H1 (cell line): ENCODE data around the gene CGB2.
"Not testable (repeated sequence)": the region's sequence is repeated elsewhere in the genome, so short reads cannot be mapped to it uniquely, and the experiment has no call there.

Source experiments
- CREB1 ChIP-seq: IDR thresholded peaks from 2 replicates; pipeline ENCODE4 v1.6.1; 2012; ENCODE audit warnings: inconsistent platforms
- EP300 ChIP-seq, 2 experiments: IDR thresholded peaks; 1 replicate in 1 of 2; 2 replicates in 1 of 2; pipeline ENCODE4 v1.6.1; 2011 to 2012; ENCODE audit warnings: low read depth in 2 of 2, low read length in 2 of 2, mild to moderate bottlenecking in 2 of 2, borderline replicate concordance in 1 of 2, inconsistent platforms in 1 of 2, moderate library complexity in 1 of 2
- NANOG ChIP-seq: IDR thresholded peaks from 2 replicates; pipeline ENCODE4 v1.6.1; 2011; ENCODE audit warnings: low read length, low read depth, mild to moderate bottlenecking, inconsistent platforms; ENCODE audit not compliant: insufficient read depth, poor library complexity, severe bottlenecking
- POLR2A ChIP-seq, 2 experiments: IDR thresholded peaks; 1 replicate in 1 of 2; 2 replicates in 1 of 2; pipeline ENCODE4 v1.6.1; 2011; ENCODE audit warnings: low read depth in 2 of 2, low read length in 2 of 2, mild to moderate bottlenecking in 2 of 2; ENCODE audit errors: control extremely low read depth in 1 of 2
- SIN3A ChIP-seq, 2 experiments: IDR thresholded peaks in 1 of 2; conservative IDR thresholded peaks in 1 of 2; 2 replicates each; pipeline ENCODE4 v1.6.1; 2011 to 2012; ENCODE audit warnings: low read length in 2 of 2, improper control_type of control experiment in 1 of 2, low read depth in 1 of 2, mild to moderate bottlenecking in 1 of 2
- TAF1 ChIP-seq: IDR thresholded peaks from 2 replicates; pipeline ENCODE4 v1.6.1; 2011; ENCODE audit warnings: mild to moderate bottlenecking, low read depth, low read length
- YY1 ChIP-seq: IDR thresholded peaks from 2 replicates; pipeline ENCODE4 v1.6.1; 2011; ENCODE audit warnings: low read depth, mild to moderate bottlenecking, low read length
- TF ChIP-seq, protein P1 (sequence below): IDR thresholded peaks from 2 replicates; pipeline ENCODE4 v1.6.1; 2011; ENCODE audit warnings: low read length, improper control_type of control experiment
- TF ChIP-seq, protein P2 (sequence below), 3 experiments: IDR thresholded peaks; 1 replicate in 2 of 3; 2 replicates in 1 of 3; pipeline versions ENCODE4 v1.5.1 to v1.6.1; 2011; ENCODE audit warnings: low read length in 3 of 3, mild to moderate bottlenecking in 3 of 3, inconsistent platforms in 2 of 3, low read depth in 1 of 3, moderate library complexity in 1 of 3; ENCODE audit not compliant: insufficient read depth in 1 of 3; ENCODE audit errors: control extremely low read depth in 1 of 3
- TF ChIP-seq, protein P3 (sequence below): IDR thresholded peaks from 2 replicates; pipeline ENCODE4 v1.6.1; 2012; ENCODE audit warnings: inconsistent platforms
- TF ChIP-seq, protein P4 (sequence below): IDR thresholded peaks from 2 replicates; pipeline ENCODE4 v1.6.1; 2011; ENCODE audit warnings: low read depth, mild to moderate bottlenecking, low read length; ENCODE audit not compliant: insufficient read depth

DNA sequence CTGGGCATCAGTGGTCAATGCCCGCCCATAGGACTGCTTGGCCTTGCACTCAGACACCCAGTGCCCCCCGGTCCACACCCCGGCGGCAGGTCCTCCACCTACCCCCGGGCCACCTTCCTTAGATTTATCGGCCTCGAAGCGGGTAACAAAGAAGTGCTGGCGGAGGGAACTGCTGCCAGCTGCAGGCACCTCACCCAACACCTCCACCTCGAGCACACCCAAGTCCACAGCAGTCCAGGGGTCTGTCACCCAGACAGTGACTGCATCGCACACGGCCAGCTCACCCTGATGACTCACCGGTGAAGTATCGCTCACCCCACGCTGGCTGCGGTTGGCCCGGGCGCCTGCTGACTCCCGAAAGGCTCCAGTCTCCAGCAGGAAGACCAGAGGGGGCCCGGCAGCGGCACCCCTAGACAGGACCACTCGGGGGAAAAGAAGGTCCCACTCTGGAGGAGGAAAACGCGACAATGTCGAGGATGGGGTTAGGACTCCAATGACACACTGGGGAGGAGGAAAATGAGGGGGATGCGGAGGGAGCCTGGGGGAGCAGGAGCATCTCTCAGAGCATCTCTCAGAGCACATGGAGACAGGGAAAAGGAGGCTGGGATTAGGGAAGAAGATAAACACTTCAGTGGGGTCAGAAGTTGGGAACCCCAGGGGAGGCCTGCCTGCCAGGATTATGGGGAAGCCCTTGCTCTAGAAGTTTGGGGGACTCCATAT is 7.0 kb downstream of the CGB2 start:
- TF ChIP-seq YY1; CREB1; TAF1; NANOG; EP300 (IDR thresholded peaks at IDR 0.05; ENCODE audit: borderline replicate concordance in 1 of 2, low read depth in 2 of 2, low read length in 2 of 2); POLR2A (IDR thresholded peaks at IDR 0.05; ENCODE audit: control extremely low read depth in 1 of 2, low read depth in 2 of 2, low read length in 2 of 2); SIN3A (conservative IDR thresholded peaks at IDR 0.05 in 1 of 2, IDR thresholded peaks at IDR 0.05 in 1 of 2; ENCODE audit: low read depth in 1 of 2, low read length in 2 of 2): not testable (repeated sequence)
- TF ChIP-seq, protein P1, sequence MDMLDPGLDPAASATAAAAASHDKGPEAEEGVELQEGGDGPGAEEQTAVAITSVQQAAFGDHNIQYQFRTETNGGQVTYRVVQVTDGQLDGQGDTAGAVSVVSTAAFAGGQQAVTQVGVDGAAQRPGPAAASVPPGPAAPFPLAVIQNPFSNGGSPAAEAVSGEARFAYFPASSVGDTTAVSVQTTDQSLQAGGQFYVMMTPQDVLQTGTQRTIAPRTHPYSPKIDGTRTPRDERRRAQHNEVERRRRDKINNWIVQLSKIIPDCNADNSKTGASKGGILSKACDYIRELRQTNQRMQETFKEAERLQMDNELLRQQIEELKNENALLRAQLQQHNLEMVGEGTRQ, result not testable (repeated sequence)
- TF ChIP-seq, protein P2, sequence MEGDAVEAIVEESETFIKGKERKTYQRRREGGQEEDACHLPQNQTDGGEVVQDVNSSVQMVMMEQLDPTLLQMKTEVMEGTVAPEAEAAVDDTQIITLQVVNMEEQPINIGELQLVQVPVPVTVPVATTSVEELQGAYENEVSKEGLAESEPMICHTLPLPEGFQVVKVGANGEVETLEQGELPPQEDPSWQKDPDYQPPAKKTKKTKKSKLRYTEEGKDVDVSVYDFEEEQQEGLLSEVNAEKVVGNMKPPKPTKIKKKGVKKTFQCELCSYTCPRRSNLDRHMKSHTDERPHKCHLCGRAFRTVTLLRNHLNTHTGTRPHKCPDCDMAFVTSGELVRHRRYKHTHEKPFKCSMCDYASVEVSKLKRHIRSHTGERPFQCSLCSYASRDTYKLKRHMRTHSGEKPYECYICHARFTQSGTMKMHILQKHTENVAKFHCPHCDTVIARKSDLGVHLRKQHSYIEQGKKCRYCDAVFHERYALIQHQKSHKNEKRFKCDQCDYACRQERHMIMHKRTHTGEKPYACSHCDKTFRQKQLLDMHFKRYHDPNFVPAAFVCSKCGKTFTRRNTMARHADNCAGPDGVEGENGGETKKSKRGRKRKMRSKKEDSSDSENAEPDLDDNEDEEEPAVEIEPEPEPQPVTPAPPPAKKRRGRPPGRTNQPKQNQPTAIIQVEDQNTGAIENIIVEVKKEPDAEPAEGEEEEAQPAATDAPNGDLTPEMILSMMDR (IDR thresholded peaks at IDR 0.05; ENCODE audit: control extremely low read depth in 1 of 3, insufficient read depth in 1 of 3, low read depth in 1 of 3, low read length in 3 of 3), result not testable (repeated sequence)
- TF ChIP-seq, protein P3, sequence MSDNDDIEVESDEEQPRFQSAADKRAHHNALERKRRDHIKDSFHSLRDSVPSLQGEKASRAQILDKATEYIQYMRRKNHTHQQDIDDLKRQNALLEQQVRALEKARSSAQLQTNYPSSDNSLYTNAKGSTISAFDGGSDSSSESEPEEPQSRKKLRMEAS, result not testable (repeated sequence)
- TF ChIP-seq, protein P4, sequence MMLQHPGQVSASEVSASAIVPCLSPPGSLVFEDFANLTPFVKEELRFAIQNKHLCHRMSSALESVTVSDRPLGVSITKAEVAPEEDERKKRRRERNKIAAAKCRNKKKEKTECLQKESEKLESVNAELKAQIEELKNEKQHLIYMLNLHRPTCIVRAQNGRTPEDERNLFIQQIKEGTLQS, result not testable (repeated sequence)
